ENCODE measurements around the gene AMBRA1. TPM values are rescaled to one million over a fixed set of nuclear protein-coding genes. Genes with fewer than 3 reads are reported as not detected.
A peak's percentile ranks its signal among the peaks of the same experiment; 100 is the strongest.

The AMBRA1 gene
- total RNA-seq, 1 donor from 2014 or later, result 25.3 TPM

GRCh38 chr11:46362156-46363030, 231.4 kb downstream of the AMBRA1 start:
- DNase-seq (ENCODE audit: low spot score in 2 of 2) (no peak), FAIRE-seq (no peak)

GRCh38 chr11:46361283-46362155, 232.3 kb downstream of the AMBRA1 start:
- no peak for FAIRE-seq
- peak in 1 of 2 donors; percentile 80 for DNase-seq (ENCODE audit: low spot score in 2 of 2)

- DNase-seq (ENCODE audit: low spot score in 2 of 2) (no peak), FAIRE-seq (no peak)
Measured at GRCh38 chr11:46360878-46361277, 232.9 kb downstream of the AMBRA1 start.

- FAIRE-seq (no peak), DNase-seq (ENCODE audit: low spot score in 2 of 2) (no peak)
Measured at GRCh38 chr11:46359953-46360352, 233.9 kb downstream of the AMBRA1 start.

- no peak for FAIRE-seq
- no peak for DNase-seq (ENCODE audit: low spot score in 2 of 2)
Measured at GRCh38 chr11:46357483-46357936, 236.3 kb downstream of the AMBRA1 start.

GRCh38 chr11:46356924-46357482, 236.8 kb downstream of the AMBRA1 start:
- DNase-seq (ENCODE audit: low spot score in 2 of 2) (no peak), FAIRE-seq (no peak)

- FAIRE-seq (no peak), DNase-seq (ENCODE audit: low spot score in 2 of 2) (no peak)
Measured at GRCh38 chr11:46353698-46354097, 240.1 kb downstream of the AMBRA1 start.

- FAIRE-seq (no peak), DNase-seq (ENCODE audit: low spot score in 2 of 2) (peak in 1 of 2 donors; percentile 62)
Measured at GRCh38 chr11:46352063-46352841, 241.6 kb downstream of the AMBRA1 start.

- no peak for FAIRE-seq
- DNase-seq (ENCODE audit: low spot score in 2 of 2), result no peak
Measured at GRCh38 chr11:46351606-46352005, 242.2 kb downstream of the AMBRA1 start.

- FAIRE-seq, result no peak
- DNase-seq (ENCODE audit: low spot score in 2 of 2), result no peak
Measured at GRCh38 chr11:46351148-46351547, 242.7 kb downstream of the AMBRA1 start.

GRCh38 chr11:46350695-46351094, 243.1 kb downstream of the AMBRA1 start:
- DNase-seq (ENCODE audit: low spot score in 2 of 2), result no peak
- FAIRE-seq, result no peak

GRCh38 chr11:46348566-46349401, 245.0 kb downstream of the AMBRA1 start:
- DNase-seq (ENCODE audit: low spot score in 2 of 2) (no peak), FAIRE-seq (no peak)

GRCh38 chr11:46347637-46348311, 246.0 kb downstream of the AMBRA1 start:
- FAIRE-seq (no peak), DNase-seq (ENCODE audit: low spot score in 2 of 2) (no peak)

- DNase-seq (ENCODE audit: low spot score in 2 of 2) (peak; percentile 96 to 97), FAIRE-seq (no peak)
Measured at GRCh38 chr11:46346886-46347636, 246.8 kb downstream of the AMBRA1 start, which contains the start of gene DGKZ. Gene DGKZ, plus strand, starts transcription at chr11:46347463. Its CDS starts 197 bp downstream, at chr11:46347660.

Data from frontal cortex (tissue), 4 donors.